ENCODE results near the gene TRIM38. TPM values are rescaled to one million over a fixed set of nuclear protein-coding genes. Genes with fewer than 3 reads are reported as not detected.

Gene TRIM38
- total and polyA plus RNA-seq, 4 donors, result 7.2 to 18.0 (median 10.1) TPM

- peaks cover 0 to 40% (median 10%) of the 10 kb centered on the region in 5 donors for H3K4me1 ChIP-seq (ENCODE audit: control insufficient read depth in 5 of 5, insufficient read depth in 5 of 5, low read length in 5 of 5)
- no peak for DNase-seq
- H3K9me3 ChIP-seq (ENCODE audit: control insufficient read depth in 4 of 4, insufficient read depth in 3 of 4, low read length in 3 of 4), result no peaks in the 10 kb centered on the region
- H3K36me3 ChIP-seq (ENCODE audit: control insufficient read depth in 4 of 4, insufficient read depth in 4 of 4, low read length in 4 of 4), result no peaks in the 10 kb centered on the region
- H3K27me3 ChIP-seq (ENCODE audit: control insufficient read depth in 3 of 3, insufficient read depth in 3 of 3, low read length in 2 of 3), result no peaks in the 10 kb centered on the region
- H3K27ac ChIP-seq (ENCODE audit: low read depth in 1 of 2, low read length in 1 of 2), result no peak overlapping the region
- H3K4me3 ChIP-seq, result no peak overlapping the region
- TF ChIP-seq CTCF (IDR thresholded peaks at IDR 0.05; ENCODE audit: control extremely low read depth, extremely low read depth), result no peak
- H3K9ac ChIP-seq (ENCODE audit: insufficient read depth in 1 of 2, low read length in 2 of 2), result no peak overlapping the region
- no peak for ATAC-seq (ENCODE audit: insufficient read depth, low FRiP score)
These were observed 66.9 kb downstream of the TRIM38 start for GRCh38 chr6:26029570-26029856.

GRCh38 chr6:26029857-26030653 is 67.5 kb downstream of the TRIM38 start:
- 82 to 88% methylated on average over 7 of the region's 7 CpGs for WGBS, 2 donors
- H3K4me1 ChIP-seq (ENCODE audit: control insufficient read depth in 5 of 5, insufficient read depth in 5 of 5, low read length in 5 of 5), result peaks cover 0 to 35% (median 8%) of the 10 kb centered on the region in 5 donors

GRCh38 chr6:26030716-26031115 is 68.1 kb downstream of the TRIM38 start:
- Histone ChIP-seq H3K4me1 (ENCODE audit: control insufficient read depth in 5 of 5, insufficient read depth in 5 of 5, low read length in 5 of 5) (peaks cover 0 to 30% (median 8%) of the 10 kb centered on the region in 5 donors), H3K27me3 (ENCODE audit: control insufficient read depth in 3 of 3, insufficient read depth in 3 of 3, low read length in 2 of 3) (no peaks in the 10 kb centered on the region), H3K27ac (ENCODE audit: low read depth in 1 of 2, low read length in 1 of 2) (no peak overlapping the region), H3K9ac (ENCODE audit: insufficient read depth in 1 of 2, low read length in 2 of 2) (no peak overlapping the region), H3K9me3 (ENCODE audit: control insufficient read depth in 4 of 4, insufficient read depth in 3 of 4, low read length in 3 of 4) (no peaks in the 10 kb centered on the region), H3K36me3 (ENCODE audit: control insufficient read depth in 4 of 4, insufficient read depth in 4 of 4, low read length in 4 of 4) (no peaks in the 10 kb centered on the region), H3K4me3 (no peak overlapping the region)
- WGBS, 2 donors, result 69 to 77% methylated on average over 3 of the region's 3 CpGs
- DNase-seq (no peak), ATAC-seq (ENCODE audit: insufficient read depth, low FRiP score) (no peak)
- TF ChIP-seq CTCF (IDR thresholded peaks at IDR 0.05; ENCODE audit: control extremely low read depth, extremely low read depth), result no peak

More at GRCh38 chr6:26029857-26030653, 67.5 kb downstream of the TRIM38 start:
- ATAC-seq (ENCODE audit: insufficient read depth, low FRiP score) (no peak), DNase-seq (no peak)
- H3K9me3 ChIP-seq (ENCODE audit: control insufficient read depth in 4 of 4, insufficient read depth in 3 of 4, low read length in 3 of 4), result no peaks in the 10 kb centered on the region
- no peak overlapping the region for H3K4me3 ChIP-seq
- H3K27me3 ChIP-seq (ENCODE audit: control insufficient read depth in 3 of 3, insufficient read depth in 3 of 3, low read length in 2 of 3), result no peaks in the 10 kb centered on the region
- no peaks in the 10 kb centered on the region for H3K36me3 ChIP-seq (ENCODE audit: control insufficient read depth in 4 of 4, insufficient read depth in 4 of 4, low read length in 4 of 4)
- no peak overlapping the region for H3K9ac ChIP-seq (ENCODE audit: insufficient read depth in 1 of 2, low read length in 2 of 2)
- TF ChIP-seq CTCF (IDR thresholded peaks at IDR 0.05; ENCODE audit: control extremely low read depth, extremely low read depth), result no peak
- no peak overlapping the region for H3K27ac ChIP-seq (ENCODE audit: low read depth in 1 of 2, low read length in 1 of 2)
